NT2/D1 (cell line): ENCODE data around the gene GRB7.

Source experiments
- SUZ12 ChIP-seq: IDR thresholded peaks from 2 replicates; pipeline ENCODE4 v1.6.1; 2011; ENCODE audit not compliant: insufficient read length, insufficient read depth; ENCODE audit errors: extremely low read depth
- YY1 ChIP-seq: IDR thresholded peaks from 2 replicates; pipeline ENCODE4 v1.6.1; 2011; ENCODE audit not compliant: insufficient read length, insufficient read depth
- ZNF274 ChIP-seq: IDR thresholded peaks from 2 replicates; pipeline ENCODE4 v1.6.1; 2011; ENCODE audit warnings: mild to moderate bottlenecking, low read depth, low read length

GRCh38 chr17:39705786-39706348, 31.9 kb upstream of the GRB7 start:
- no peak for TF ChIP-seq ZNF274
- no peak for TF ChIP-seq SUZ12
- TF ChIP-seq YY1, result no peak
